ENCODE results near the gene STAT6.
"Not testable (repeated sequence)": the region's sequence is repeated elsewhere in the genome, so short reads cannot be mapped to it uniquely, and the experiment has no call there.

STAT6 gene

DNA sequence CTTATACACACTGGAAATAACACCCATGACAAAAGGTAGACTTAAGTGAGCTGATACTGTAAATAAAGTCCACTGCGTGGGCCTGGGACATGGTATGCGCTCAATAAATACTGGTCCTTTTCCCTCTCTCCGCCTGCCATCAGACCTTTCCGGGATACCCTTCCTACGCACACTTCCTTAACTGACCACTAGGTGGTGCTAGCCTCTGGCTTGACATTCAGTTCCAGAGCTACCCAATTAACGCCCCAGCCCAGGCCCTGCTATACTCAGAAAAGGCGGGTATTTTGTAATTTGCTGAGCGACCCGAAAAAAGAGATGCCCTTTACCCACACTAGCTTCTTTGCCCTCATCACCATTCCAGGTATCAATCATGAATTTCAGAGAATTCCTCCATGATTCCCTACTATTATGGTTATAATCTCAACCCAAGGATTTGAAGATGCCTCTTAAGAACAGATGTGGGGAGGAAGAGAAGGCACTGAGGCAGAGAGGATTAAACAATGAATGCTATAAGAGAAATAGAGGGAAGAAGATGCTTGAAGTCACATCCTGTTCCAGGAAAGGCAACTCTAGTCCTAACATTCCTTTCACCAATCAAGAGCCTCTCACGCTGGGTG, 13.2 kb upstream of the STAT6 start:
- peak; percentile 31 for DNase-seq

DNA sequence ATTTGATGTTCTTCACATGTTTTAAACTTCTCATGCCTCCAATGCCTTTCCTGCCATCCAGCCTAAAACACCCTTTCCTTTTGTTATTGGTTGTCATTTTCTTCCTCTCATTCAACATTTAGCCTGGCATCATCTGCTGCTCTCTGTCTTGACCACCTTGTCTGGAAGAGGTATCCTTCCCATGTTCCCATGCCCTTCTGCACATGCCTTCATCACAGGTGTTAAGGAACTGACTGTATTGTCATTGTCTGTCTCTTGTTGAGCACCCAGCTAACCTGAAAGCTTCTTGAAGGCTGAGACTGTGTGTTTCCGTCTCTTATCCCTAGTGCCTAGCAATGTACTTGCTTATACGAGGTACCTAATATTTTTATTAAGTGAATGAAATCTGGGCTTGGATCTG, 12.7 kb upstream of the STAT6 start:
- DNase-seq, result no peak

- DNase-seq, result not testable (repeated sequence)
Observed at GRCh38 chr12:57120718-57121117, 9.6 kb upstream of the STAT6 start.

GRCh38 chr12:57119294-57120085, 8.3 kb upstream of the STAT6 start:
- no peak for DNase-seq

GRCh38 chr12:57118711-57119271, 7.6 kb upstream of the STAT6 start:
- DNase-seq, result no peak

GRCh38 chr12:57116580-57117281, 5.6 kb upstream of the STAT6 start:
- DNase-seq, result no peak

- DNase-seq, result no peak
Observed at GRCh38 chr12:57112492-57113294, 1.5 kb upstream of the STAT6 start.

DNA sequence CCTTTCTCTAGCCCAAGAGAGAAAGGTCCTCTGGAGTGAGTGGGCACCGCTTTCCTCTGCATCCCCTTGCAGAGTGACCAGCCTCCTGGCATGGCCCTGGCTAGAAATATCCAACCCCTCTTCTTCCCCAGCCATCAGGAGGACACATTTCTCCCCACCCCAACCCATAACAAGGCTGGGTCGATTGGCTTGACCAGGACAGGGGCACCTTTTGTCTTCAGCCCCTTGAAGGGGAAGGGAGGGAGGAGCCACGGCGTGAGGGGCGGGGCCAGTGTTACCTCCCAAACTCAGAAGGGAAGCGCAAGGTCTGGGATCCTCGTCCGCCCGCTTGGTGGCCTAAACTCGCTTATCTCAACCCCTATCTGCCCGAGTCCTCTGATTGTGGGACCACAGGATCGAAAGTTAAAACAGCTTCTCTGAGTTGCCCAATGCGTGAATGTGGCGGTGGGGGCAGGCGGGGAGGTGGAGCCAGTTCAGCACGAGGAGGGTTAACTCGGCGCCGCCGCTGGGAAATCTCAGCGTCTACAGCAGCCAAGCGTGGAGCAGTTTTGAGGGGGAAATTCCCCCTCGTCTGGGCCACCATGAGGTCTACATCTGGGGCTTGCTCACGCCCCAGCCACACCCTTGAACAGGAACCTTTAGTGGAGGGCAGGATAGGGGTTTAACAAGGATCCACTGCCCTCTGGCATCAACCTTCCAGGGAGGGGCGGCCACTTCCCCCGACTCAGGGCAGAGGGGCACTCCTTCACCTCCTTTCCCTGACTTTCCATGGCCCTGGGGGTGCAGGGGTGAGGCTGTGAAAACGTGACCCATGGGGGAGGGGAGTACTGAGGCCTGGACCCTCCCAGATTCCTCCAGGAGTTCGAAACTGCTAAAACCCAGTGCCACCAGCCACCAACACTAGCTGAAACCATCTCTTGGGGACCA, 795 bp downstream of the STAT6 start:
- DNase-seq, result no peak

- DNase-seq, result no peak
Observed at GRCh38 chr12:57109207-57110103, 1.7 kb downstream of the STAT6 start.

- DNase-seq, result no peak
Observed at GRCh38 chr12:57107456-57108155, 3.6 kb downstream of the STAT6 start.

DNA sequence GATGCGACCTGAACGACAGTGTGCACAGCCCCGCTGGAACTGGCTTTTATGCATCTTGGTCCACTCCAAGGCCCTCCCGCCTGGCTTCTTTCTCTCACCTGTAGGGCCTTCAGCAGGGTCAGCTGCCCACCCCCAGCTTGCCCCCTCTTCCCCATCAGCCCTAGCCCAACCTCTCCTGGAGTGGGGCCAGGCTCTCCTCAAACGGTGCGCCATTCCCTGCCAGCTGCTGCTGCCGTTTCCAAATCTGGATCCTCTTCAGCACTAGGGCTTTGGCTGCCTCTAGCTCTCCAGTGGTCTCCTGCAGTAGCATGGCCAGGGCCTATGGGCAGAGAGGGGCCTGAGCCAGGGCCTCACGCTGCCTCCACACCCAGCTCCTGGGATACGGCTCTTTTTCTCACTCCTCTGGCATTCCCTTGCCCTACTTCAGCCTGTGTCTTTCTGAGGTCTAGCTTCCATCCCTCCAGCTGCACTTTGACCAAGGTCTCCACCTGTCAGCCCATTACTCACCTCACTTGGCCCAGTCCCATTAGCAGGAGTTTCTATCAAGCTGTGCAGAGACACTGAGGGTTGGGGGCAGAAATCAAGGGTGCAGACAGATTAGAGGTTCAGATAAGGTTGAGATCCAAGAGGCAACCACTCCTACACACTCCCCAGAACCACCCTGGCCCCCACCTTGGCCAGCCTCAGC, 5.0 kb downstream of the STAT6 start:
- no peak for DNase-seq

DNA sequence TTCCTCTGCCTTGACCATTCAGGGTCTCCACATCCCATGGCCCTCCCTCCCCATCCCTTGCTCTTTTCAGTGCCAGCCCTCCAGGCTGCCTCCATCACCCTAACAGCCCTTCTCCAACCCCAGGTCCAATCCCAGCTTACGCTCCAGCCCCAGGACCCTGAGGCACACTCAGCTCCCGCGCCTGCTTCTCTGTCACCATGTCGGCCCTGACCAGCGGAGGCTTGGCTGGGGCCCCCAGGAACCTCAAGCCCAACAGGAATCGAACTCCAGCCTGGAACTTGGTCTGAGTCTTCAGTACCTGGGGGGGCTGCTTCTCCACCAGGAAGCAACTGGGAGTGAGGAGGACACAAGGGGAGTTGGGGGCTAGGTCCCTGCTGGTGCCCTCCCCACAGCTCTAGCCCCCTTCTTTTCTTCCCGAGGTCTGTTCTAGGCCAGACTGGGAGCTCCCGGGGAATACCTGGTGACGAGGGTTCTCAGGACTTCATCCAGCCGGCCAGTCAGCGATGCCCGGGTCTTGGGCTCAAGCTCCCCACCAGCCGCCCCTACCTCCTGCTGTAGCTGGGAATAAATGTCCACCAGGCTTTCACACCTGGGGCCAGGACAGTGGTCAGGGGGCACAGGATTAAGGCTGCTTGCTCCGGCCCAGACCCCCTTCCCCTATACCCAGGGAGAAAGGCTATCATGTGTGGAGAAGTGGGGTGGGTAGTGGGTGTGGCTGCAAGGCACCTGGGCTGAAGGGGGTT, 6.0 kb downstream of the STAT6 start:
- no peak for DNase-seq

DNA sequence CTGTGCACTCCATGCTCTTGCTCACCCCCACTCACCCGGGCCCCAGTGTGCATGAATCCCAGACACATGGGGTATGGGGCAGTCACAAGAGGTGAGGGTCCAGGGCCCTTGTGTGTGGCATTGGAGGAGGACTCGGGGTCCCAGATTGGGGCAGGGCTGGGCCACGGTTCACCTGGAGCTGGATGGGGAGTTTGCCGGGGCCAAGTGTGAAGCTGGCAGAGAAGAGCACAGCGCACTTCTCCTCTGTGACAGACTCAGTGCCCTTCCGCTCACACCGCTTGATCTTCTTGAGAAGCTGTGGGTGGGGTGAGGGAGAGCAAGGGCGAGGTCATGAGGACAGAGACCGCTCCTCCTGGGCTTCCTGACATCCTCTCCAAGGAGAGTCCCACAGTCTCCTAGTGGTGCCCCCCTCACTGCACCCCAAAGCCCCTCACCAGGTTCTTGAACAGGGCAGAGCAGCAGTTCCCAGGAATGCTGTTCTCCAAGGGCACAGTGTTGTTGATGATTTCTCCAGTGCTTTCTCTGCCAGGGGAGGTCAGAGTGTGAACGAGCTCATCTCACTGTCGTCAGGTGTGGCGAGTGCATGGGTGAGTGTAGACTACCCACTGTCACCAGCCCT, 6.8 kb downstream of the STAT6 start:
- no peak for DNase-seq

GRCh38 chr12:57103856-57104255, 7.3 kb downstream of the STAT6 start:
- DNase-seq, result no peak

DNA sequence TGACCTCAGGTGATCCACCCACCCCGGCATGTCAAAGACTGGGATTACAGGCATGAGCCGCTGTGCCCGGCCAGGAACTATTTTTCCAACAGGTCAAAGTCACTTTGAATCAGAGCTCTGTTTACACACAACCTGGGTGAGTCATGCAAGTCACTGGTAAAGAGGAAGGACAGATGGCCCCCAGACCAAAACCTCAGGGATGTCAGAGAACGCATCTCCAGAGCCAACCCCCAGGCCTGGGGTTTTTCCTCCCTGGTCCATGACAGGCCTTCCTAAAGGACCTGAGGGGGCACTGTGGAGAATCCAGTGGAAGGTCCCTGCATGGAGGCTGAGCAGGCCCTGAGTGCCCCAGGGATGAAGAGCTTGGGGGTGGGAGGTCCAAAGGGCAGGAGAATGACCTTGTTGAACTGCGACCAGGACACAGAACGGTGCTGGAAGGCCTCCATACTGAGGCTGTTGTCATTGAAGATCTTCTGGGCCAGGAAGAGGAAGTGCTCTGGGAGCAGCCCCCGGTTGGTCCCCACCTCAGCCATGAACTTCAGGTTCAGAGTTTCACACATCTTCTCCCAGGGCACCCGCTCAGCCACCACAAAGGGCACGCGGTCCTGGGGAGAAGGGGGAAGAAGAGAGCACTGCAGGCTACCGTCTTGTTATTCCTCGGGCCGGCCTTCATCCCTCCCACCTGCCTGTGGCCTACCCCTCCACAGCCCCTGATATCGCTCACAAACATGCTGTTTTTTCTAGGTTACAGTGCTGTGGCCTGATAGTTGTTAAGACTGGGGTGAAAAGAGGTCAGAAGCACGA, 9.1 kb downstream of the STAT6 start:
- DNase-seq, result no peak

- DNase-seq, result no peak
Observed at GRCh38 chr12:57099766-57100165, 11.4 kb downstream of the STAT6 start.

DNA sequence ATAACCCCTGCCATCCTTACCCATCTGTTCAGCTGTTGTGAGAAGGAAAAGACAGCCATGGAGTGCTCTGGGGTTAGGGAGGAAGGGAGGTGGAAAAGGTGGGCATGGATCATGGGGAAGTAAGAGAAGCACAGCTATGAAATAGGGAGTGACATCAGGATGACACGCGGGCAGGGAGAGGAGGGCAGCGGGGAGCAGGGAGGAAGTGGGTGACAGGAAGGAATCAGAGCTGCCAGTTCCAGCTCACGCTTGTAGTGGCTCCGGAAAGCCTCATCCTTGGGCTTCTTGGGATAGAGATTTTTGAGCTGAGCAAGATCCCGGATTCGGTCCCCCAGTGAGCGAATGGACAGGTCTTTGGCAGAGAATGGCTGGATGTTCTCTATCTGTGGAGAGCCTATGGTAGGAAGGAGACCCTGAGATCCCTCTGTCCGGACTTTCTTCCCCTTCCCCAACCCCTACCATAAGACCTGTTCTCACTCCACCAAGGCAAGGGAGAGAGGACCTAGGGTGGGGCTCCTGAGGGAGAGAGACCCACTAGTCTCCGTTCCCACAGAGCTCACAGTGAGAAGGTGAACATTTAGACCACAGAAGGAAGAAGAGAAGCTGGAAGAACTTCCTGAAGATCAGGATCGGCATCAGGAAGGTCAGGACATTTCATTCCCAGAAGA, 12.0 kb downstream of the STAT6 start:
- DNase-seq, result no peak
